NCI-H69 (cell line): Measurements from ENCODE around the gene COL6A3.
"Not testable (repeated sequence)": the region's sequence is repeated elsewhere in the genome, so short reads cannot be mapped to it uniquely, and the experiment has no call there.

Source experiments
- DNase-seq: peaks from one replicate; lab custom pipeline; 2025; lab: John Stamatoyannopoulos, UW

Gene COL6A3

DNA sequence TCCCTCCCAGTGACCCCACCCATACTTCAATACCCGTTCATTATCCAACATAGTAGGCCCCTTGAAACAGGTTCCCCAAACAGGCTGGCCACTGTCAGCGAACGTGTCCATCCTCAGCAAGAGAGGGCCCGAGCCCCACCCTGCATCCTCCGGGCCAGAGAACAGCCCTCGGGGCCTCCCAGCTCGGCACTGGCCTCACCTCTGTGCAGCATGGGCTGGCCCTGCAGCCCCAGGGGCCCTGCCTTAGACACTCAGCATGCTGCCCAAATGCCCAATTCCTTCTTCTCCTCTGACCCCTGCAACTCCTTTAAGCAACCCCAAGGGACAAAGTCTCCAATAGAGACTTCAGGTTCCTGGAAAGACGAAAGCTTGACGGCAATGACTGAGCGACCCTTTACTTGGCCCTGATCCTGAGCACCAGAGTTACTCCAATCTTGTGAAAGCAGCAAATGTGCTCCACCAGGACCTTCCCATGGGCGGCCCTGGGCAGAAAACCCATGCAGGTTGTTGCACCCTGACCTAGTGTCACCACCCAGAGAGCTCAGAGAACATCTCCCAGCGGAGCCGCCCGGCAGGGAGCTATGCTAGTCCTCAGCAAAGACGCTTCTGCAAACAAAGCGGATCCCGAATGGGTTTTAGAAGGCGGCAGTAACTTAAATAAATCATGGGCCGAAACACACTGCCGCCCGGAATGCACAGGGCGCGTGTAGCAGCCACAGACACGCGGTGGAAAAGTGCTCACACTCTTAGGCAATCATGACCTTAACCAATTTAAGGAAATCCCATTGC is 782 bp downstream of the COL6A3 start:
- no peak for DNase-seq

GRCh38 chr2:237412646-237412987 is 1.3 kb downstream of the COL6A3 start:
- DNase-seq: no peak

DNA sequence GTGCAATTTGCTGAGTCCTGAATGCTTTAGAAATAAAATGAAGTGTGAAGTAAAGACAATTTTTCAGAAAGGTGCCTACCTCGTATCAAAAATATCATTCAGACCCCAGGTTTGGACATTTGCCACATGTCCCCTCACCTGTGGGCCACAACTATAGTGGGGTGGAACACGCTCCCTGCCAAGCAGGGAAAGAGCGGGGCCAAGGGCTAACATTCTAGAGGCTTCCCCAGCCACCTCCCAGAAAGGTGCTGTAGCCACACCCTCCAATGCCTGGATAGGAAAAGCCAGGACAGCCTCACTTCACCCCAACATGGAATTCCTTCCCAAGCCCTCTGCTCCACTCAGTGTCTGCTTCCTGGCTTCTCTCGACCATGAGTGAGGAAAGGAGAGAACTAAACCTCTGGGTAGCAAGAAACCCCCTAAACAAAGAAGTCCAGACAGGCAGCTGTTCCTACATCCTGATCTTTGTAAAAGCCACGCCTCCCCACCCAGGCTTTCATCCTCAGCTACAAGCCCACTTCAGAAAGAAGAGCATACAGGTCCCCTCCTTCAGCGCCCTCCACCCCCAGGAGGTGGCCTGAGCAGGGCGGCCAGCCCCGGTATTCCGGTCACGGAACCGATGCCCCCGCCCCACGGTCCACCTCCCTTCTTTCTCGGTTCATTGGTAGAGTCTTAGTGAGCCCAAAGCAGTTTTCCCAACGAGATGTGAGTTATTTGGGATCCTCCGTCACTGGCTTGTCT is 2.1 kb downstream of the COL6A3 start:
- no peak for DNase-seq

- DNase-seq: no peak
Measured at GRCh38 chr2:237411092-237411601, 2.8 kb downstream of the COL6A3 start.

DNA sequence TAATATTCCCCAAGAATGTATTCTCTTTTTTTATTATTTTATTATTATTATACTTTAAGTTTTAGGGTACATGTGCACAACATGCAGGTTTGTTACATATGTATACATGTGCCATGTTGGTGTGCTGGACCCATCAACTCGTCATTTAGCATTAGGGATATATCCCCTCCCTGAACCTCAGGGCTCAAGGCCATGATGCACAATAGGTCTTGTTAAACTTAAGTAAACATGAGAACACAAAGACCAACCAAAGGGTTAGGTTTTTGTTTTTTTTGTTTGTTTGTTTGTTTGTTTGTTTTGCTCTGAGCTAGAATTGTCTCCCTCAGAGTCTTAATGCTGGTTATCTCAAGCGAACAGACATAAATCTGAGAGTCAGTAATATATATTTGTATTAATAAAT is 4.7 kb downstream of the COL6A3 start:
- DNase-seq: not testable (repeated sequence)

GRCh38 chr2:237408335-237409000 is 5.5 kb downstream of the COL6A3 start:
- no peak for DNase-seq

GRCh38 chr2:237407700-237408099 is 6.3 kb downstream of the COL6A3 start:
- no peak for DNase-seq

DNA sequence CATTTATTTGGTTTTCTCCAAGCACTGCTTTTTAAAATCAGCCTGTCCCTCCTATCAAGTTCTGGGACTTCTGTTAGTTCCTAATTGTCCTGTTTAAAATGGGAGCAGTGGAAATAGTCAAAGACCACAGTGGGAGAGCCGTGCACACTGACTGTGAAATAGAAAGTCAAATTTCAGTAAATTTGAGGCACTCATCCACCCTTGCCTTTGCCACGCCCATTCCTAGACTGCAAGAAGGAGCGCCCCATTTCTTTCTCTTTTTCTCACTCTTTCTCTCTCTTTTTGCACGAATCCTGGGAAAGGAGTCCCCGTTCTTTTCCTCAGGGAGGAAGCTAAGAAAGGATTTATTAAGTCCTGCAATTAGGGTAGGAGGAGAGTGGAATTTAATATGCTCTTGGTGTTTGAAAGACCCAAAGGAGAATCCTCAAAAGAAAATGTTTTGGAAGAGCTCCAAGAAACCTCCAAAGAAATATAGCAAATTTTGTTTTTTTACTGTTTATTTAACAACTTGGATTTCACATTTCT is 7.5 kb downstream of the COL6A3 start:
- no peak for DNase-seq

- DNase-seq: no peak
Measured at GRCh38 chr2:237405605-237406004, 8.4 kb downstream of the COL6A3 start.

DNA sequence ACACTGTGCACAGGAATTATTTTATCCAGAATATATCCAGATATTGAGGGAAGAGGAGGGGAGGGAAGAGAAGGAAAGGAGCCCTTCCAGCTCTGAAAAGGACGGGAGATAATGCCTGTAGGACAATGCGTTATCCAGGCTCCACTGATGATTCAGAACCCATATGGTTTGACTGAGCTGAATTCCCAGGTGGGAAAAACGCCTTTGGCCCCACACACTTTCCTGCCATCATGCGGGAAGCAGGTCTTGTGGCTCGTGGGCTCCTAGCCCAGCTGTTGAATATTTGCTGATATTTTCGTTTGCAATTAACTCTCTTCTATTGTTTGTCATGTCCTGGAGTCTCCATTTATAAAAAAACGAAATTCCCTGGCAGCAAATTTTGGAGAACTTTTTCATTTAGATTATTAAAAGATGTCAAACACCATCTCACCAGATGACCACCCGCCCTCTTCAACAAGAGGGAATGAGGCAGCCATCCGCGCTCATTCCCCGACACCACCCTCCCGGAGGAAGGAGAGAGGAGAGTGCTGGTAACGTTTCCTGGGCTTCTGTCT is 8.9 kb downstream of the COL6A3 start:
- peak; percentile 7 for DNase-seq

GRCh38 chr2:237404413-237404812 is 9.6 kb downstream of the COL6A3 start:
- DNase-seq: no peak

DNA sequence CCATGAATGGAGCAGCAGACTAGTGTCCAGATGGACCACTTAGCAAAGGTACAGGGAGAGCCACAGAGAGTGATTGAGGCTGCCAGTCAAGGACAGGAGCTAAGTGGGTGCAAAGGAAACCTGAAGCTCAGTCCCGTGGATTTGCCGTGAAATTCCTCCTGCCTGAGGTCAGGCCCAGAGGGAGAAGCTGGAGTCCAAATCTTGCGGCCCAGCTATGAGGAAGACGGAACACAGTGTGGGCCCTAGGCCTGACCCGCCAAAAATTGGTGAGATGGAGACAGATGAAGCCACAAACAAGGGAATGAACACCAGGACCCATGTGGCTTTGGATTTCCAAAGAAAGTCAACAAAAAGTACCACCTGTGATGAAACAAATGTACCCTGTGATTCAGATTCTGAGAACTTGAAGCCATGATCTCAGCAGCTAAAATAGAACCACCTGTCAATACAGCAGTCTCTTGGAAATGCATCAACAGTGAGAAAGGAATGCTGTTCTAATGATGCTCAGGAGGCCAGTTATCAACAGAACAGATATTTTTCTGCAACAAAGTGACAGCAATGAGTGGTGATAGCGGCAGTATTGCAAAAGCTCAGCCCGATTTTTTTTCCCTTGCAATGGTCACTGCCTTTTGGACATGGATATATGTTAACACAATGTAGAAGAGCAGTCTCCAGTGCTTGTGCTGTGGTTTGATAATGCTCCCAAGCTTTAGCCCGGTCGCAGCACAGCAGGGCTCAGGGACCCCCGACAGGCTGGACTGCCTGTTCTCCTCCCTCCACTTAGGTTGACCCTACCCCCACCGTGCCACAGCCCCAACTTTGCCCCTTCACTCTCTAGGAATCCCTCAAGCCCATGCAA is 10.7 kb downstream of the COL6A3 start:
- no peak for DNase-seq

- DNase-seq: no peak
Measured at GRCh38 chr2:237400199-237400598, 13.8 kb downstream of the COL6A3 start.

GRCh38 chr2:237397072-237397471 is 16.9 kb downstream of the COL6A3 start:
- no peak for DNase-seq

GRCh38 chr2:237393523-237393922 is 20.4 kb downstream of the COL6A3 start:
- DNase-seq: no peak

GRCh38 chr2:237392186-237392585 is 21.8 kb downstream of the COL6A3 start:
- DNase-seq: no peak

DNA sequence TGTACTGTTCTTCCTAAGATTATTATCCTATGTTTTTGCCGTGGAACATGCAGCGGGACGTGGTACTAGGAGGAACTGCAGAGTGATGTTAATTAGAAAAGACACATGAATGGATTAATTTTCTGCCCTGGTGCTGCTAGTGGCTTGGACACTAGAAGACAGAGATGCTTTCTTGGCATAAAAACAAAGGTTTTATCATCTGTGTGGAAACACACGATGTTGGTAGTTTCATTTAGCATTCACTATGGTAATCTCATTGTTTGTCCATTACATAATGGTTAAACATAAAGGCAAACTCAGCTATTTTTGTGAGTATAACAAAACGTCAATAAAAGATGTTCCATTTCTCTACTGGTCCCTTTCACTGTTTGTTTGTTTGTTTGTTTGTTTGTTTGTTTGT is 22.8 kb downstream of the COL6A3 start:
- DNase-seq: no peak

DNA sequence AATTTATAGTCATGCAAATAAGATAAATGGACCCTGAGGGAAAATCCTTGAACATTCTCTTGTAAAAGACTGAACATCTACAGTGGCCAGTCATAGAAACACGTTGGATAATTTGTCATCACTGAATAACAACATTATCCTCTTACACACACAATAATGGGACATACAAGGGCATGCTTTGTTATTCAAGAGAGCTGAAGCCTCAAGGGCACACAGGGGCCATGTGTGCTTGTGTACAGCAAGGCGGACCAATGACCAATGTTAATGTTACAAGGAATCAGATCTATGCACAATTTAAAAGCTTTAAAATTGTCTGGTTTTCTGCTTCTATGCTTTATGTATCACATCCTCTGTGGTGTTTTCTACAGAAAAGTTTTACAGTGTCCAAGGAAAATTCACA is 23.7 kb downstream of the COL6A3 start:
- no peak for DNase-seq

GRCh38 chr2:237389831-237390230 is 24.1 kb downstream of the COL6A3 start:
- no peak for DNase-seq

GRCh38 chr2:237388036-237388435 is 25.9 kb downstream of the COL6A3 start:
- DNase-seq: no peak

- no peak for DNase-seq
Measured at GRCh38 chr2:237384672-237385020, 29.3 kb downstream of the COL6A3 start.
